ENCODE results near the gene KDM5A.

Gene KDM5A

DNA sequence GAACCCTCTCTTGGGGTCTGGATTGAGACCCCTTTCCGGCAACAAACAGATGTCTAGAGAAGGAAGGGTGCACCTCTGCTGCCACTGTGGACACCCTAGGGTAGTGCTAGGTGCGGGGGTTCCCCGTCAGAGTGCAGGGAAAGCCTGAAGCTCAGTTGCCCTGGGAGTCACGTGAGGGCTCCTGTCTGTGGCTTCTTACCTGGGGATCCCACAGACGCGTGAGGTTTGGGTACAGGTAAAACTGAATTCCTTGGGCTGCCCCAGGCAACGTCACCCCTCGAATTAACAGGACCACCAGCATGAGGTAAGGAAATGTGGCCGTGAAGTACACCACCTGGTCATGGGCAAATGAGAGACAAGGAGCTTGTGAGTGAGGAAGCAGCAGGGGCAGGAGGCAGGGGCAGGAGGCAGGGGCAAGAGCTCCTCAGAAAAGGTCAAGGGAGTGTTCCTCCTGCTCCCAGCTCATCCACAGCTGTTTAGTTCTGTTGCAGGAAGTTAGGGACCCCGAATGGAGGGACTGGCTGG lies 154.2 kb downstream of the KDM5A start:
- no peak for TF ChIP-seq Cebpa-rat (IDR thresholded peaks at IDR 0.05)
- no peaks in the 10 kb centered on the region for H3K36me3 ChIP-seq
- H3K9ac ChIP-seq: no peak overlapping the region
- H3K27me3 ChIP-seq: no peaks in the 10 kb centered on the region
- H4K20me1 ChIP-seq: no peaks in the 10 kb centered on the region
- H3K9me3 ChIP-seq: peaks cover 34% of the 10 kb centered on the region
- peaks cover 21% of the 10 kb centered on the region for H3K4me1 ChIP-seq
- H3K4me2 ChIP-seq: no peak overlapping the region
- H3K27ac ChIP-seq: no peak overlapping the region
- no peak overlapping the region for H3K4me3 ChIP-seq

DNA sequence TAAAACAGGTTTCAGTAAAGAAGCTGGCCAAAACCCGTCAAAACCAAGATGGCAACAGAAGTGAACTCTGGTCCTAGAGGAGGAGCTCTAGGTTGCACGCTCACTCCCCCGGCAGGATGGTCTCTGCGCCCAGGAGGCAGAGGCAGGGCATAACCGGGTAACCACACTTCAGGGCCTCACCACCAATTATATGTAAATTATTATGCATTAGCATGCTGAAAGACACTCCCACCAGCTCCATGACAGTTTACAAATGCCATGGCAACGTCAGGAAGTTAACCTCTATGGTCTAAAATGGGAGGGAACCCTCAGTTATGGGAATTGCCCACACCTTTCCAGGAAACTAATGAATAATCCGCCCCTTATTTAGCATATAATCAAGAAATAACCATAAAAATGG lies 155.1 kb downstream of the KDM5A start:
- Histone ChIP-seq H3K4me2 (peak overlapping the region; percentile 76), H3K9ac (no peak overlapping the region), H3K27me3 (no peaks in the 10 kb centered on the region)

DNA sequence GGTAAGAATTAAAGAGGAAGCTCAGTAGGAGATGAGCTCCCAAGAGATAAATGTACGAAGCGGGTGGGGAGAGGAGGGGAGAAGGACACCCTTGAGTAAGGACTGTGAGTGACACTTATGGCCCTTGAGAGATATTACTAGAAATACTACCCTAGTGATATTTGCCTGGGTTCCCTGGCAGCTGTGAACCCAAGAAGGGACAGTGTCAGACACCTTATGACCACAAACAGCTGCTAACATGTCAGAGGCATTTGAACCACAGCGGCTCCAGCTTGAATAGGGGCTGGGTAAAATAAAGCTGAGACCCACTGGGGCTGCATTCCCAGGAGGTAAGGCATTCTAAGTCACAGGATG lies 155.5 kb downstream of the KDM5A start:
- Histone ChIP-seq H3K4me2 (peak overlapping the region; percentile 76), H3K36me3 (no peaks in the 10 kb centered on the region), H3K9me3 (peaks cover 34% of the 10 kb centered on the region), H3K4me1 (peaks cover 21% of the 10 kb centered on the region), H4K20me1 (no peaks in the 10 kb centered on the region), H3K27me3 (no peaks in the 10 kb centered on the region), H3K27ac (no peak overlapping the region; the same call in 1 of the 2 replicates), H3K9ac (no peak overlapping the region), H3K4me3 (no peak overlapping the region)
- no peak for TF ChIP-seq Cebpa-rat (IDR thresholded peaks at IDR 0.05)

More for the DNA sequence above, 155.1 kb downstream of the KDM5A start:
- Histone ChIP-seq H3K4me1 (peaks cover 21% of the 10 kb centered on the region), H3K36me3 (no peaks in the 10 kb centered on the region), H3K27ac (no peak overlapping the region), H4K20me1 (no peaks in the 10 kb centered on the region), H3K4me3 (no peak overlapping the region), H3K9me3 (peaks cover 34% of the 10 kb centered on the region)
- no peak for TF ChIP-seq Cebpa-rat (IDR thresholded peaks at IDR 0.05)

DNA sequence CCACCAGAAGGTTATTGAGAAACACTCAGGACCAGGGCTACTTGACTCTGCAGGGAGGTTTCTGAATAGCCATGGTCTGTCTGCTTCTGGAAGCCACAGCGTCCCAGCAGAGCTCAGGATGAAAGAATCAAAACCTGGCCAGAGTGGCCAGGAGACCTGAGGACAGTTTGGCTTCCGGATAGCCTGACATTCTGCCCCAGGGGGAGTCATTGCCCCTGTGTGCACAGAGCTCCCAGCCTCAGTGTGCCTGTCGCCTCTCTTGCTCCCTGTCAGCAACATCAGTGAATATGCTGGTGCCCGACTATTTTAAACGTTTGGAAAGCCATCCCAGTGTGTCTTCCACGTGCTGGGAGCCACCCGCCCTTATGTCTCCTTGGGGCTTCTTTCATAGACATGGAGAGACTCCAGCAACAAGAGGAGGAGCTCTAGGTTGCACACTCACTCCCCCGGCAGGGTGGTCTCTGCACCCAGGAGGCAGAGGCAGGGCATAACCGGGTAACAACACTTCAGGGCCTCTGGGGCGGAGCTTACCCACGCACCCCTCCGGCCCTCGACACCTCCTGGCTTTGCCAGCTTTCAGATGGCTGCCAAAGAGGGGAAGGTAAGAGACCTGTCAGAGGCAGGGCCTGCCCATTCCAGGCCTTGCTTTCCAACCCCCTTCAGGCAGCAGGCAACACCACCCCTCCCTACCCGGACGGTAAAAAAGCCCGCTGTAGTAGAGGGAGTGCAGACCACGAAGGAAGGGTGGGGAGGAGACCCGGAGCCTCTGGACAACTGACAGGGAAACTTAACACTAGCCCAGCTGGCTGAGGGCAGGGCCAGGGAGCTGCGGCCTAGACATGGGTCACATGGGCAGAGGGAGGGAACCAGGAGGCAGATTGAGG lies 156.1 kb downstream of the KDM5A start:
- no peaks in the 10 kb centered on the region for H3K36me3 ChIP-seq
- H3K27me3 ChIP-seq: no peaks in the 10 kb centered on the region
- peak overlapping the region; percentile 66 for H3K27ac ChIP-seq
- H4K20me1 ChIP-seq: no peaks in the 10 kb centered on the region
- TF ChIP-seq Cebpa-rat (IDR thresholded peaks at IDR 0.05): no peak
- H3K4me1 ChIP-seq: peaks cover 21% of the 10 kb centered on the region
- H3K4me2 ChIP-seq: peak overlapping the region; percentile 76
- peaks cover 34% of the 10 kb centered on the region for H3K9me3 ChIP-seq
- H3K9ac ChIP-seq: peak overlapping the region; percentile 43; the same call in 1 of the 2 replicates
- H3K4me3 ChIP-seq: no peak overlapping the region

DNA sequence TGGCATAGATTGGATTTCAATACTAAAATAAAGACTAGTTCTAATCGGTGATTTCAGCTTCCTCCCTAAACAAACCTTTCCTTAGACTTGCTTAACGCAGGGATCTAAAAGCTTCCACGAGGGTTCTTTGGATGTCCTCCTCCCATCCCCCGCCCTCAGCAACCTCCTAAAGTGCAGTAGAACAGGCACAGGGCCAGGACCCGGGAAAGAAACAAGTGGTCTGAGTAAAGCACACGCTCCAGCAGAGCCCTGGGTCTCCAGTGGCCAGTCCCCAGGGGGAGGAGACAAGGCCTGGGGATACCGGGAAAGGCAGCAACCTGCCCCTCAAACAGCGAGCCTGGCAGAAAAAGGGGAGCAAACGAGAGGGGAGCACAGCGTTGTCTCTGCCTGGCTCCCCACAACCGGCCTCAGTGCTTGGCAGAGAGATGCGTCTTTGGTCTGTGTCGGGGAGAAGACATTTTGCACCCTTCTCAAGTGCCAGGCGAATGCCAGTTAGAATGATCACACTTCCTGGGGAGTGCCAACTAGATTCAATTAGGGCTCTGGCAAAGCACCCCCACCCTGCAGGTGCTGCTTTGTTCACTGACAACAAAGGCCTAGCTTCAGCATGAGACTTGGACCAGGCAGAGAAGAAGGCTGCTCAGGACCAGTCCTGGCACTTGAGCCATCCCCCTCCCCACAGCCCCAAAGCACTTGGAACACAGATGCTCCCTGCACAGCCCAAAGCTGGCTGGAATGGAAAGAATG lies 158.0 kb downstream of the KDM5A start:
- no peak for TF ChIP-seq Cebpa-rat (IDR thresholded peaks at IDR 0.05)
- no peaks in the 10 kb centered on the region for H3K27me3 ChIP-seq
- peaks cover 16% of the 10 kb centered on the region for H3K9me3 ChIP-seq
- H4K20me1 ChIP-seq: no peaks in the 10 kb centered on the region
- no peak overlapping the region for H3K9ac ChIP-seq
- H3K4me2 ChIP-seq: no peak overlapping the region
- no peak overlapping the region for H3K4me3 ChIP-seq
- H3K4me1 ChIP-seq: peaks cover 21% of the 10 kb centered on the region
- no peak overlapping the region for H3K27ac ChIP-seq
- H3K36me3 ChIP-seq: no peaks in the 10 kb centered on the region

Measured in BLaER1 (cell line).